ENCODE data around the gene CAMTA1. TPM values are rescaled to one million over a fixed set of nuclear protein-coding genes. Genes with fewer than 3 reads are reported as not detected.

The CAMTA1 gene
- total RNA-seq, 1 experiment from 2014 or later, result 69.5 TPM

DNA sequence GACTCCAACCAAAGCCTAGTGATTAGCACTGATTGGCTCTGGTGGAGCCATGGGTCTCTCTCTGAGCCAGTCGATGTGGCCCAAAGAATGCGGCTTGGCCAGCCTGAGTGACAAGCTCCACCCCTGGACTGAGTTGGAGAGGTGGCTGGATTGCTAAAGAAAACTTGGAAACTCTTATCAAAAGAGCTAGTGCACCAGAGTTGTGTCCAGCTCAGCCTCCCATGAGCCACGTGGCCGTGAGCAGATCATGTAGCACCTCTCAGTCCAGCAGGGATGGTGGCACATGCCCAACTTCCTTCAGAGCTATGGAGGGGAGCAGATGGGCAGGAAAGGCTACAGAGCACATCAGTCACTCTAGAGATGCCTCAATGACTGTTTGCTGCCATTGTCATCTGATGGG lies 843.0 kb downstream of the CAMTA1 start:
- ChIA-PET RAD21 (ENCODE audit: low non-redundant PET in 1 of 2, low total read pairs in 2 of 2, uncharacterized antibody in 2 of 2, unreplicated experiment in 2 of 2) (interaction anchor here in 1 of 2 experiments (0.5 kb wide), 1 partner anchor 275 kb away, joined by 5 read pairs; no protein-coding TSS in a partner anchor), CTCF (no interaction called here), POLR2A (no interaction called here)
- no peak for DNase-seq (ENCODE audit: low read depth, low spot score)
- intact Hi-C loops (cut with micrococcal nuclease), result no loop called here
- Histone ChIP-seq H3K9me2 (ENCODE audit: insufficient read depth) (no peaks in the 10 kb centered on the region), H3K9ac (ENCODE audit: low read length) (no peak overlapping the region), H4K20me1 (ENCODE audit: insufficient read depth) (no peaks in the 10 kb centered on the region), H3K79me2 (ENCODE audit: insufficient read depth, low read length) (no peaks in the 10 kb centered on the region), H3K4me2 (ENCODE audit: low read length) (no peak overlapping the region), H3K36me3 (ENCODE audit: control insufficient read depth in 1 of 2, insufficient read depth in 2 of 2, low read length in 2 of 2) (no peaks in the 10 kb centered on the region), H3K9me3 (ENCODE audit: control insufficient read depth in 1 of 2, insufficient read depth in 1 of 2, low read depth in 1 of 2, low read length in 2 of 2) (no peaks in the 10 kb centered on the region), H3K27me3 (ENCODE audit: insufficient read depth, low read length) (peaks cover 87% of the 10 kb centered on the region), H3K4me1 (ENCODE audit: control insufficient read depth in 1 of 2, insufficient read depth in 2 of 2, low read length in 2 of 2) (no peaks in the 10 kb centered on the region), H3K4me3 (replicated peaks in 1 of 2; ENCODE audit: low read depth in 1 of 2, low read length in 2 of 2) (no peak overlapping the region), H2AFZ (ENCODE audit: low read depth, low read length, poor library complexity, severe bottlenecking) (no peak overlapping the region), H3K27ac (ENCODE audit: low read depth, low read length) (no peak overlapping the region)
- no TSS peak for BruUV-seq (replicated peaks)
- TF ChIP-seq SRF (IDR thresholded peaks at IDR 0.05; ENCODE audit: low read depth), result no peak
- TF ChIP-seq, protein P1, sequence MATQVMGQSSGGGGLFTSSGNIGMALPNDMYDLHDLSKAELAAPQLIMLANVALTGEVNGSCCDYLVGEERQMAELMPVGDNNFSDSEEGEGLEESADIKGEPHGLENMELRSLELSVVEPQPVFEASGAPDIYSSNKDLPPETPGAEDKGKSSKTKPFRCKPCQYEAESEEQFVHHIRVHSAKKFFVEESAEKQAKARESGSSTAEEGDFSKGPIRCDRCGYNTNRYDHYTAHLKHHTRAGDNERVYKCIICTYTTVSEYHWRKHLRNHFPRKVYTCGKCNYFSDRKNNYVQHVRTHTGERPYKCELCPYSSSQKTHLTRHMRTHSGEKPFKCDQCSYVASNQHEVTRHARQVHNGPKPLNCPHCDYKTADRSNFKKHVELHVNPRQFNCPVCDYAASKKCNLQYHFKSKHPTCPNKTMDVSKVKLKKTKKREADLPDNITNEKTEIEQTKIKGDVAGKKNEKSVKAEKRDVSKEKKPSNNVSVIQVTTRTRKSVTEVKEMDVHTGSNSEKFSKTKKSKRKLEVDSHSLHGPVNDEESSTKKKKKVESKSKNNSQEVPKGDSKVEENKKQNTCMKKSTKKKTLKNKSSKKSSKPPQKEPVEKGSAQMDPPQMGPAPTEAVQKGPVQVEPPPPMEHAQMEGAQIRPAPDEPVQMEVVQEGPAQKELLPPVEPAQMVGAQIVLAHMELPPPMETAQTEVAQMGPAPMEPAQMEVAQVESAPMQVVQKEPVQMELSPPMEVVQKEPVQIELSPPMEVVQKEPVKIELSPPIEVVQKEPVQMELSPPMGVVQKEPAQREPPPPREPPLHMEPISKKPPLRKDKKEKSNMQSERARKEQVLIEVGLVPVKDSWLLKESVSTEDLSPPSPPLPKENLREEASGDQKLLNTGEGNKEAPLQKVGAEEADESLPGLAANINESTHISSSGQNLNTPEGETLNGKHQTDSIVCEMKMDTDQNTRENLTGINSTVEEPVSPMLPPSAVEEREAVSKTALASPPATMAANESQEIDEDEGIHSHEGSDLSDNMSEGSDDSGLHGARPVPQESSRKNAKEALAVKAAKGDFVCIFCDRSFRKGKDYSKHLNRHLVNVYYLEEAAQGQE (IDR thresholded peaks at IDR 0.05; ENCODE audit: low read depth), result no peak
- no peak for TF ChIP-seq POLR2A (IDR thresholded peaks at IDR 0.05; ENCODE audit: borderline replicate concordance, extremely low read depth, insufficient read depth, insufficient read length)
- TF ChIP-seq, protein P2, sequence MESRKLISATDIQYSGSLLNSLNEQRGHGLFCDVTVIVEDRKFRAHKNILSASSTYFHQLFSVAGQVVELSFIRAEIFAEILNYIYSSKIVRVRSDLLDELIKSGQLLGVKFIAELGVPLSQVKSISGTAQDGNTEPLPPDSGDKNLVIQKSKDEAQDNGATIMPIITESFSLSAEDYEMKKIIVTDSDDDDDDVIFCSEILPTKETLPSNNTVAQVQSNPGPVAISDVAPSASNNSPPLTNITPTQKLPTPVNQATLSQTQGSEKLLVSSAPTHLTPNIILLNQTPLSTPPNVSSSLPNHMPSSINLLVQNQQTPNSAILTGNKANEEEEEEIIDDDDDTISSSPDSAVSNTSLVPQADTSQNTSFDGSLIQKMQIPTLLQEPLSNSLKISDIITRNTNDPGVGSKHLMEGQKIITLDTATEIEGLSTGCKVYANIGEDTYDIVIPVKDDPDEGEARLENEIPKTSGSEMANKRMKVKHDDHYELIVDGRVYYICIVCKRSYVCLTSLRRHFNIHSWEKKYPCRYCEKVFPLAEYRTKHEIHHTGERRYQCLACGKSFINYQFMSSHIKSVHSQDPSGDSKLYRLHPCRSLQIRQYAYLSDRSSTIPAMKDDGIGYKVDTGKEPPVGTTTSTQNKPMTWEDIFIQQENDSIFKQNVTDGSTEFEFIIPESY (IDR thresholded peaks at IDR 0.05; ENCODE audit: extremely low read depth, insufficient replicate concordance, low read length), result no peak
- TF ChIP-seq, protein P3, sequence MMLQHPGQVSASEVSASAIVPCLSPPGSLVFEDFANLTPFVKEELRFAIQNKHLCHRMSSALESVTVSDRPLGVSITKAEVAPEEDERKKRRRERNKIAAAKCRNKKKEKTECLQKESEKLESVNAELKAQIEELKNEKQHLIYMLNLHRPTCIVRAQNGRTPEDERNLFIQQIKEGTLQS (IDR thresholded peaks at IDR 0.05), result no peak
- no peak for TF ChIP-seq ZNF274 (IDR thresholded peaks at IDR 0.05; ENCODE audit: low read depth, low read length)
- TF ChIP-seq FOSL1 (IDR thresholded peaks at IDR 0.05; ENCODE audit: low read depth), result no peak
- TF ChIP-seq RAD21 (IDR thresholded peaks at IDR 0.05; ENCODE audit: low read depth), result no peak
- TF ChIP-seq ELF1 (IDR thresholded peaks at IDR 0.05; ENCODE audit: borderline replicate concordance, low read depth), result no peak
- TF ChIP-seq EGR1 (IDR thresholded peaks at IDR 0.05; ENCODE audit: low read depth), result no peak
- TF ChIP-seq TCF7L2 (IDR thresholded peaks at IDR 0.05; ENCODE audit: borderline replicate concordance, extremely low read depth, insufficient read depth, insufficient read length), result no peak
- TF ChIP-seq CEBPB (IDR thresholded peaks at IDR 0.05; ENCODE audit: low read depth), result no peak
- TF ChIP-seq, protein P4, sequence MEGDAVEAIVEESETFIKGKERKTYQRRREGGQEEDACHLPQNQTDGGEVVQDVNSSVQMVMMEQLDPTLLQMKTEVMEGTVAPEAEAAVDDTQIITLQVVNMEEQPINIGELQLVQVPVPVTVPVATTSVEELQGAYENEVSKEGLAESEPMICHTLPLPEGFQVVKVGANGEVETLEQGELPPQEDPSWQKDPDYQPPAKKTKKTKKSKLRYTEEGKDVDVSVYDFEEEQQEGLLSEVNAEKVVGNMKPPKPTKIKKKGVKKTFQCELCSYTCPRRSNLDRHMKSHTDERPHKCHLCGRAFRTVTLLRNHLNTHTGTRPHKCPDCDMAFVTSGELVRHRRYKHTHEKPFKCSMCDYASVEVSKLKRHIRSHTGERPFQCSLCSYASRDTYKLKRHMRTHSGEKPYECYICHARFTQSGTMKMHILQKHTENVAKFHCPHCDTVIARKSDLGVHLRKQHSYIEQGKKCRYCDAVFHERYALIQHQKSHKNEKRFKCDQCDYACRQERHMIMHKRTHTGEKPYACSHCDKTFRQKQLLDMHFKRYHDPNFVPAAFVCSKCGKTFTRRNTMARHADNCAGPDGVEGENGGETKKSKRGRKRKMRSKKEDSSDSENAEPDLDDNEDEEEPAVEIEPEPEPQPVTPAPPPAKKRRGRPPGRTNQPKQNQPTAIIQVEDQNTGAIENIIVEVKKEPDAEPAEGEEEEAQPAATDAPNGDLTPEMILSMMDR (IDR thresholded peaks at IDR 0.05 in 2 of 3, conservative IDR thresholded peaks at IDR 0.05 in 1 of 3; ENCODE audit: borderline replicate concordance in 1 of 3, insufficient read depth in 1 of 3, low read depth in 2 of 3, low read length in 2 of 3), result no peak
- TF ChIP-seq ZFX (IDR thresholded peaks at IDR 0.05), result no peak
- peak; percentile 48 for ATAC-seq

All from HCT116 (cell line).